GM21528 (cell line): ENCODE measurements around the gene TIMP3.

Experiments
- ATAC-seq: cut with Tn5 transposase; IDR thresholded peaks from one replicate; pipeline ENCODE4 v1.9.1; 2021; ENCODE audit warnings: mild to moderate bottlenecking, moderate library complexity; ENCODE audit not compliant: unreplicated experiment, low FRiP score

TIMP3 gene

DNA sequence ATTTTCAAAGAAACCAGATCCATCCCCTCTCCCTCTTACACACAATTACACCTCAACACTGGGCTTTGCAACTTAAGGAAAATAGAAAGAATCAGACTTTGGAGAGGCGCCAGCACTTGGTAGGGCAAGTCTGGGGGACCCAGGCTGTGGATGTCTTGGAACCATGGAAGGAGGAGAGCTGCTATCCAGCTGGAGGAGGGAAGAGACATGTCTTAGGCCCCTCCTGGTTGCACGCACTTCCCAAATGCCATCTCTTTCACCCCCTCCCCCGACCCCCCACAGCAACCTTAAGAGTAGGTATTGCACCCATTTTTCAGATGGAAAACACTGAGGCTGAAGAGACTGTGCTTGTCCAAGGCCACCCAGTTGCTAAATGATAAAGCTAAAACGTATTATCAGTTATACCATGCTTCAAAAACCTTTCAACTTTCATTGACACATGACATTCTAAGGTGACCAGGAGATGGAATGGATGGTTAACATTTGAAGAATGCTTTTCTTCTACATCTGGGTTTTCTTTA lies 3.9 kb downstream of the TIMP3 start:
- ATAC-seq = no peak

DNA sequence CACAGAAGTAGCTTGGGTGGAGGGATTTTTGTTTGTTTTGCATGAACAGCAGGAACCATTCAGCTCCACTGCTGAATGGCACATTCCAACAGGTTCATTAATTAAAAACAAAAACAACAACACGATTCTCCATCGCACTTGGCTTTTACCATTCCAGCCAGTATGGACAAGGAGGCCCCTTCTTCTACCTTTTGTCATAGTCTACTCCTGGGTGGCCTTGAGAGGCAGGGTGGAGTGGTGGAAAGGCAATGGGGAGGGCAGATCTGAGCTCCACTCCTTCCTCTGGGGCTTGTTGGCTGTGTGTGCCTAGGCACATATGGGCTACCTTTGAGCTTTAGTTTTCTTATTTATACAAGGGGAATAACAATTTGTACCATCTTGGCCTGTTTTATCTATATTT lies 4.8 kb downstream of the TIMP3 start:
- ATAC-seq = no peak

DNA sequence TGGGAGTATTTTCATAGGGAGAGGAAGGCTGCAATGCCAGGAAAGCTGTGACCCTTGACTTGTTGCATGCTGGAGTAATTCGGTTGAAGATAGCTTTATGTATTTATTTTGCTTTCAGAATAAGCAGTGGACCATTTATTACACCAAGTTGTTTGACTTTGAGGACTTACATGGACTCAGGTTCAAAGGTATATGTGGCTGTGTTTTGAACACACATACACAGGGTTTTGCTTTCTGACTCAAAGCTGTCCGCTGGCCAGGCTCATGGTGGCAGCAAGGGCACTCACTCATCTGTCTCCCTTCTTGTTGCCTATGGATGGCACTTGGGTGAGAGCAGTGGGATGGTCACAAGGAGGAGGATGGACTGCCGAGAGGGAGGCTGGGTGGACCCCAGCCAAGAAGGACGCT lies 6.5 kb downstream of the TIMP3 start:
- ATAC-seq = no peak

DNA sequence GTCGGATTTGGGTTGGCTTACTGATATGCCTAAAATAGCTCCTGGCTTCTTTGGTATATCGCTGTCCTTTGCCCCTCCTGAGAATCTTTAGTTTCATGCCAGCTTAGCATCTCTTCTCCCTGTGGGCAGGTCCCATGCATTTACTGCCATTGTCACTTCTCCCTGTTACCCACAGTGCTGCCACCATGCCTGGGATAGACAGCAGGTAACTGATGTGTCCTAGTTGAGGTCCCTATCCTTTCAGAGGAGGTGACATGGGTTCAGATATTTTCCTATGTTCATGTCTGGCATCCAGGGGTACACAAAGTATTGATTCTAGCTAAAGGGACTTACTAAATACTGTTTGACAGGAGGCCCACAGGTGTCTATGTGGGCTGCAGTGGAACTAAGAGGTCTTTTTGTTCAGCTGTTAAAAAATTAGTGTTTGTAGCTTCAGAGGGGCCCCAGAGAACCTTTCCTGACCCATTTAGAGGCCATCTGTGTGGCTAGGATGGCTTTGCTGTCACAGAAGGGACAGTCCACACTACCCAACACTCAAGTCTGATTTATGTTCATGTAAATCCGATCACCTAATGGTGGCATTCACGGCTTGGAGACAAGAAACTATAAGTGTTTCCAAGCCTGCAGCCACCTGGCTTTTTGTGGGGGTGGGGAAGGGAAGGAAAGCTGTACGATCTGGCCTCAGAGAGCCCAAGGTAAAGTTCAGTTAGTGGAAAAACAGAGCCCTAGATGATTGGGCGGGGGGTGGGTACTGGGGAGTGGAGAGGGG lies 8.5 kb downstream of the TIMP3 start:
- ATAC-seq = no peak

DNA sequence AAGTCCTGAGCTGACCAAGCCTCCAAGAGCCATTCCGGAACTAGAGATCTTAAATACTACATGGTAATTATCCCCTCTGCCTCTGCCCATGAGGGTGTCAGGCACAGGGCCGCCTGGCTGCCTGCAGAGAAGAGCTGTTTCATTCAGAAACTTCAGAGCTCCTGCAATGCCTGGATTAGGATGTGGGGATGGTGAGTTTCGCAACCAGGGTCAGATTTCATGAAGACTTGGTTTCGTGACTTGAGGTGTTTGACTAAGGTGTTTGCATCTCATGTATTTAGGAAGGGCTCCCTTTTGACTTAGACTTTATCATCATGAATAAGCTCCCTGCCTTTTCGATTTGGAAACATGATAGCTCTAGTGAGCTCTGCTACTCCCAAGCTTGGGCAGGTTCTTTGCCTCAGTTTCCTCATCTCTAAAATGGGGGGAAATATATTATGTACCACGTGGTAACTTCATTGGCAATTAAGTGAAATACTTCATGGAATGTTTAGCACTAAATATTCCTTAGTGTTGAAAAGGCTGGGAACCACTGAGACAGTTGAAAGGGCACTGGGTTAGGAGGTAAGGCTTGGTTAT lies 9.1 kb downstream of the TIMP3 start:
- no peak for ATAC-seq

DNA sequence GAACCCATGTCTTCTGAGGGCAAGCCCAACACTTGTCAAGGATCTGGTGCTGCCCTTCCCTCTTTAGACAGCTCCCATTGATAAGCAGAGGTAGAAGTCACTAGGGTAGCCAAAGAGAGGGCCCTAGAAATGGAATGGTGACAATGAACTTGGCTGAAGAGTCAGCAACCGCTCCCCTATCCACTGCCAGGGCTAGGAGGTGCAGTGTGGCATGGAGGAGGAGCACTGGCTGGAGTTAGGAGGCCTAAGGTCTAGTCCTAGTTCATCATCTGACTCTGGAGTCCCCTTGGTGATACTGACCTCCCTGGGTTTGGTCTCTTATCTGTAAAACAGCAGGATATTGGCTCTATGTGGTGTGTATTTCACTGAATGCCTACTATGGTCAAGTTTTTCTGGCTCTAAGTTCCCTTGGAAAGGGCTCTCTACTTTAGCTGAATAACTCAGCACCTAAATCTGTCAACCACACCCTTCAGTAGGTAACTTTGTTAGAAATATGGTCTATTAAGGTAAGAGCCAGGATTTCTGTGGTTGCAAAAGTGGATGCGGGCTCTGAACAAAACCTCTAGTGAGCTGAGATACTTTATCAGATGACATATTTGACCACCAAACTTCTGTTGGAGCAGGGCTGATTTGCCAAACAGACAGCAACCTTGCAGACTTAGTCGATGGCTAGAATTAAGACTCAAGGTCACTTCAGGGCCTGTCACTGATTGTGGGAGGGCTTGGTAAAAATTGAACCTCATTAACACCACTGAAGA lies 10.5 kb downstream of the TIMP3 start:
- ATAC-seq = no peak

DNA sequence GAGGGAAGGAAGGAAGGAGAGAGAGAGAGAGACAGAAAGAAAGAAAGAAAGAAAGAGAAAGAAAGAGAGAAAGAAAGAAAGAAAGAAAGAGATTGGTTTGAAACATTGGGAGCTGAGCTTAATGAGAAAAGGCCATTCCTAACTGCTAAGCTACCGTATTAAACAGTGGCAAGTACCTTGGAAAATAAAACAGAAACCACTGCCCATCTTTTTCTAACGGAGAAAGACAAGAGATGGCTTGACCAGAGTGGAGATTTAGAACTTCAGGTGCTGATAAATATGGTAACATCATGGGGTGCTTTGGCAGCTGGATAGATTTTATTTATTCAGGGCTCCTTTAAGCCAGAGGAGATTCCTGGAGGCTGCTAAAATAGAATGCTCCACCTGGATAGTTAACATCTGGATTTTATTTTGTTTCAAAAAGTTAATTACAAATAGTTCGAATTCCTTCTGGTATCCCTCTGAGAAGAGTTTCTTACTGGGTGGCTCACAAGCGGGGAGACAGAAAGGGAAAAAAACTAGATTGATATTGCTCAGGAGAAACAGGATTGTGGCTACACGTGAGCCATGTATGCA lies 12.9 kb downstream of the TIMP3 start:
- ATAC-seq = no peak

DNA sequence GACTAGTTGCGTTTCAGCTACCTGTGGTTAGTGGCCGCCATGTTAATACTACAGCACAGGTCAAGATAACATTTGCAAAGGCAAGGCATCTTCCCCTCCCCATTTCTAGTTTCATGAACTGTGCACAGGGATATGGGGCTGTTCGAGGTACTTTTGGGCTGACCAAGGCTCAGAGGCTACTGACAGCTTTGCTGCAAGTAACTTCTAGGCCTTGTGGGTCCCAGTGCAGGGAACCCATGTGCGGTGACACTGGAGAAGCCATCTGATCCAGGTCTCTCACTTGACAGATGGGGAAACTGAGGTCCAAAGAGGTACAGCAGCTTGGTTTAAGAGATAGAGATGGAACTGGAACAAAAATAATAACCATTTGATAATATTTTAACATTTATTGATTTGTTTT lies 13.6 kb downstream of the TIMP3 start:
- ATAC-seq = no peak

DNA sequence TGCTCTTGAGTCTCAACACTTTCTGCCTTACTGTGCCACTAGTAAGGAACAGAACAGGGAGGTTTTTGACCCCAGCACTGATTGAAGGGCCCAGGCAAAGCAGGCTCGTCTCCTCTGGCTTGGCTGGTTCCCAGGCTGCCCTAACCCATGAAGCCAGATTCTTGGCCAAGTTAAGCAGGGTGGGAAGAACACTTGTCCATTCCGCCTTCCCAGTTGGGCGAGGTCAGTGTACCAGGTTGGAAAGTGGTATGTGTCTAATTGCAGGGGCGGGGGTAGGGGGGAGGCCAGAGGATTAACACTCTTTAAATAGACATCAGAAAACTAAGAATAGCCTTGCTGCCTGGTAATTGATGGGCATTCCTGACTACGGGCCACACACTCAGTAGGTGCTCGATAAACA lies 14.4 kb downstream of the TIMP3 start:
- no peak for ATAC-seq

DNA sequence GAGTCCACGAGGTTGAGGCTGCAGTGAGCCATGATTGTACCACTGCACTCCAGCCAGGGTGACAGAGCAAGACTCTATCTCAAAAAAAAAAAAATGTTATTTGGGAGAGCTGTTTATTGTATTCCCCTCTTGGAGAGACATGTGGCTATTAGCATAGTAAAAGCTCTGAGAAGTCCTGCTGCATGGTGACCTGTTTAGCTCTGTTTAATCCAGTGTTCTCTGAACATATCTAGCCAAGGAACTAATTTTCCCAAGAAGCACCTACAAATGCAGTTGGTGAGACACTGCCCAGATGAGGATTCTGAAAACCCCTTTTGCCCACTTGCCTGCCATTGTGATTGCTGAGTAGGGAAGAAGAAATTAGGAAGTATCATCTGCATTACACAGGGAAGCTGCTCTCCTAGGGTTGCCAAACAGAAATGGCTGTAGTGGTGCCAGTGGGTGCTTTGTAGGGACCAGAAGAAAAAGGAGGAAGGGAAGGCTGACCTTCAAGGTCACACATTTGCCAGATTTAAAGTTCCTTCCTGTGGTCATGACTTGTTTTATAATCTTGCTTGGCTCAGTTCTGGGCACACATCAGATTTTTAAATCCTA lies 15.7 kb downstream of the TIMP3 start:
- ATAC-seq = no peak

DNA sequence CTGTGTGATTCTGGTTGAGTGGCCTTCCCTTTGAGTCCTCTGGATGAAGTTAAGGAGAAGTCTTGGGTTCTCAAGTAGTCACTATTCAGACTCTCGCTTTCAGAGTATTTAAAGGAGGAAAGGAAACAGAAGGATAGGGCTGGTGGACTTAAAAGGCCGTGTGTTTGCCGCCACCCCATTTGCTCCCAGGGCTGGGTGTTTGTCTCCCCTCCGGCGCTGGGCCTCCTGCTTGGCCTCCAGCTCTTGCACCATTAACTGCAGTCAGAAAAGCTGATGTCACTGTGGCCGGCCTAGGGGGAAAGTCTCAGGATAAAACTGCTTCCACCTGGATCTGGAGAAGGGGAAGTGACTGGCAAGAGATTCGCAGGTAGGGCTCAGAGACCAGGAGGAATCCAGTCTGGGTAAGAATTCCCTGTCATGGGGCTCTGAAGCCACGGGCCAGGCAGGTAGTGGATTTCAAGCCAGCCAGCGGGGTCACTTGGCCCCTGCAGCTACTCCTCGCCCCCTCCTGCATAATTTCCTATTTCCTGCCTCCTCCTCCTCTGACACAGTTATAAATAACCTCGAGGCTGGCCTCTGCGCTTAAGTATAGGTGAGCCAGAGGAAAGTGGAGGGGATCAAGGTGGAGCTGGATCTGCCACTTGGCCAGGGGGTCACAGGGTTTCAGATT lies 17.1 kb downstream of the TIMP3 start:
- no peak for ATAC-seq

DNA sequence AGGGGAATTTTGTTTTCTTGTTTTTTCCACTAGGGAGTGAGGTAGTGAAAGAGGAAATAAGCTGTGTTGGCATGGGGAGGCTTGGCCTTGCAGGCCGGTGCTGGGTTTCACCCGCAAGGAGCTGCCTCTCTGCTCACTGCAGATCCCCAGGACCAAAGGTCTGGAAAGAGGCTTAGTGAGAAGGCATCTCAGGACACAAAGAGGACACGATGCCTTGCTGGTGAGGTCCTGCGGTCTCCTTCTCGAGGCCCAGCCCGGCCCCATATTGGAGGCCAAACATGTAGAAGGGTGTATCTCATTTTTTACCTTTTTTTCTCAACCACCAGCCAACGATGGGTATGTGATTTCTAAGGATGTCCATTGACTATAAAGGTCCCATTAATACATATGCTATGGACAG lies 17.6 kb downstream of the TIMP3 start:
- ATAC-seq = no peak

DNA sequence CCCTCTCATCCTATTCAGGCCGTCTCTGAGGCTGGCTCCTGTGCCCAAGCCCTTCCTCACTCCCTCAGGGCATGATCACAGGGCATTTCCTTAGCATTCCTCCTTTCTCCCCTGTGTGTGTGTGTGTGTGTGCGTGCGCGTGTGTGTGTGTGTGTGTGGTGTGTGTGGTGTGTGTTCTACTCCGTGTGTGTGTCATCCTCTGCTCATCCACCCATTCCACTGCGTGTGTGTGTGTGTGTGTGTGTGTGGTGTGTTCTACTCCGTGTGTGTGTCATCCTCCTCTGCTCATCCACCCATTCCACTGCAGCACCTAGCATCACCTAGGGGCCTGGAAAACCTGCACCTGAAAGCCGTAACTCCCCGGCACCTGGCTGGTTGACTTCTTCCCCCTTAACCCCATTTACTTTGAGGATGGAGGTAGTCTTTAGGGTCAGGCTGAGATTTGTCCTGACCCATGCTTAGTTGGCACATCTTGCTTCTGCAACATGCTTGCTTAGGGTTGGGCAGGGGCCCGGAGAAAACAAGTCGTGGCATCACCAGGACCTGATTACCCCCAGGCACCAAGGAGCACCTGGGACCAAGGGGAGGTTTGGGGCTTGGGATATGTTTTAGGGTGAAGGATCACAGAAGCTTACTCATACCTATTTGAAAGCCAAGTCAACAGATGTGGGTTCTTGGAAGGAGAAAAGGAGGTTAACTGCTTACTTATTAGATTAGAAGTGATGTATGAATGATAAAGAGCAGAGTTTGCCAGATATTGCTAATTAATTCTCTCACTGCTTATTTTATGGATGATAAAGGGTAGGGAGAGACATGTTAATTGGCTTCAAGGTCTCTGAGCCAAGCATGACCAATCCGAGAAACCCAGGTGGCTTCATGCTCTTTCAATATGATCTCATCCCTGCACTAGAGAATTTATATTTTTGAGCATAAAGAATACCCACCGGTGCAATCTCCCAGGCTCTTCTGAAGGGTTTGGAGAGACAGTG lies 18.9 kb downstream of the TIMP3 start:
- ATAC-seq = no peak

DNA sequence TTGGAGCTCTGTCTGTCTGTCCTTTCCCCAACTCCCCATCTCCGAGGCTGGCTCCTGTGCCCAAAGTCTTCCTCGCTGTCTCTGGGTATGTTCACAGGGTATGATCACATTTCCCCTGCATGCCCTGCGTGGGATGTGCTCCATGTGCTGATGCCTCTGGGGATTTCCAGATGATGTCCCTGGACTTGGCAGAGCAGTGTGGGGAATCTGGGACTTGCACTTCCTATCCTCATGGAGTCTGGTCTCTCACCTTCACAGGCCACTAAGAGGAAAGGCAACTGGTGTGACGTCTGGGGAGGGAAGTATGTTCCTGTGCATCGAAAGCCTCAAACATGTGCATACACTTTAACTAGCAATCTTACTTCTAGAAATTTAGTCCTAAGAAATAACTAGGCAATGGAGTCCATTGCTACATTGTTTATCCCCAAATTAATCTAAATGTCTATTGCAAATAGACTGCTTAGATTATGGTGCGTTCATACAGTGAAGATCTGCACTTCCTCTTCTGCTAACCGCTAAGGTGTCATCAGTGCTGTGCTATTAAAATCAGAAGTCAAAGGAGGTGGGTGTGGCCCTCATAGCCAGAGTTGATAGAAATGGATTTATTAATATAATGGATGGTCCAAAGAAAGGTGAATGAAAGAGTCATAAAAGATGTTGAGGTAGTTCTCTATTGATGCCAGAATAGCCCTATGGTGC lies 20.8 kb downstream of the TIMP3 start:
- ATAC-seq = no peak

DNA sequence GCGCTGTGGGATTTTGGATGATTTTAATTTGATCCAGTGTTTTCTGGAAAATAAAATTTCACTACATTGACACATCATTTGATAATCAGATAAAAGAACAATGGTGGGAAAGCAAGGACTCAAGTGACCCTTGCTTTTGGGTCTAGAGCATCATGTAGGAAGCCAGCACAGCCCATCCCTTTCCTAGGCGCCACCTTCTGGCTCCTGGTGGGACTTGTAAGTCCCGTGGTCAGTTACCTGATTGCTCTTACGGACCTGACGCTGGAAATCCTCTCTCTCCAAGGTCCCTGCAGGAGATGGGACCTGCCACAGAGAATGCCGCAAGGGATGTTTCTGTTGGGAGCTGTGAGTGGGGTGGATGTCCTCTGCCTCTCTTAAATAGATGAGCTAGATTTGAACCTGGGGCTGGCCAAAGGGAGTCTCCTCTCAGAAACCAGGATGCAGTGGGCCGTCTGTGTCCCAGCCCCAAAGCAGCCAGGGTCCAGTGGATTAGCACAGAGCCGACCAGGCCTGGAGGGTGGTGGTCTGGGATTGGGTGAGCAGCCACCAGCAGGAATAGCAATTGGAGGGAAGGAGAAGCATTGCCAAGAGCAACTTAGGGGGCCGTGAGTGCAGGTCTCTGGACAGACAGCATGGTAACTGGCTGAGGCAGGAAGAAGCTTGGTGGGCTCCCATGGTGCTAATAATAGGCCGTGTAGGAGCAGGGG lies 21.7 kb downstream of the TIMP3 start:
- ATAC-seq = no peak

DNA sequence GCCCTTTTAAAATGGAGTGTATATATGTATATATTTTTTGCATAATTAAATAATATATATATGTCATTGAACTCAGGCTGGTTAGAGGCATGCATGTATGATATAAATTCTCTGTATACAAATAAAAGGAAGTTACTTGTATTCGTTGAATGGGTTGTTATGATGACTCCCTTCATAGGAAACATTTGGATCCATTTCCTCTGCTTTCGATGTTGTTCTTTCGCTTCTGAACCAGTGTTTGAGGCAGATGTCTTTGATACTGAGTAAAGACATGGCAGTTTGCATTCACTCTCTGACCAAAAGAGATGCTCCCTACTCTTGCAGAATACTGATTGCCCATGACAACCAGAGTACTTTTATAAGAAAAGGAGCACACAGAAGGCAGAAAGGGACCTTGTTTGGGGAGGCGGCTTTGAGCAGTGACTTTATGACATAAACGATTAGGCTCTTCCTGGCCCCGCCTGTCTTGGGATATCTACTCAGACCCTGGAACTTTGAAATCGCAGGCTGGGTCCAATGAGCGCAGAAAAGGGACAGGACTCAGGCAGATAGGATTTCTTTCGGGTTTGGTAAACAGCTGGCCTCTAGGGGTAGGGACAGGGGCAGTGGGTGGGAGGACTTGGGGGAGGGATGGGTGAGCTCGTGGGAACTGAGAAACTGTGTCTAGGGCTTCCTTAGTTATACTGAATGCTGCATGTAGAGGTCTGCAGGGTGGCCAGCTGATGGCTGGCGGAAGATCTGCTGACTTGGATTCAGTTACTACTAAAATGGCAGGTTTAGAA lies 23.2 kb downstream of the TIMP3 start:
- no peak for ATAC-seq

DNA sequence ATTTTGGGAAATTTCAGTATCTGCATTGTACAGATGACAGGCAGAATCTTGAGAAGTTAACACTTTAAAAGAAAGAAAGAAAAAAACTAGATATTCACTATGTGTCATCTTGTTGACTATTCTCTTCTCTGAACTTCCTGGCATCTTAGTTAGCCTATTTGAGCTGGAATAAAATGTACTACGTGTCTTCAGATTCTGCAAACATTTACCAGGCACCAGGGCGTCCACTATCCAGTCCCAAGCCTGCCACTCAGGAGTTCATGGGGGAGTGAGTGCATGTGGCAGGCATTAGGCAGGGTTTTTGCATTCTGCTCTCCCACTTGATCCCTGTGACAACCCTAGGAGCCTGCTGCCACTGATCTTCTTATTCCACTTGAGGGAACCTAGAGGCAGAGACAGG lies 25.0 kb downstream of the TIMP3 start:
- no peak for ATAC-seq
